GM03348 (cell line): Measurements from ENCODE around the gene EFNA3.
"Not testable (repeated sequence)": the region's sequence is repeated elsewhere in the genome, so short reads cannot be mapped to it uniquely, and the experiment has no call there.

ENCODE experiments used
- DNase-seq: peaks from one replicate; pipeline ENCODE4 v3.0.0; 2012; ENCODE audit warnings: low spot score

The EFNA3 gene

GRCh38 chr1:155110826-155111225, 32.2 kb downstream of the EFNA3 start:
- no peak for DNase-seq

GRCh38 chr1:155113450-155113980, 34.9 kb downstream of the EFNA3 start:
- no peak for DNase-seq

- no peak for DNase-seq
These were observed 37.6 kb downstream of the EFNA3 start for GRCh38 chr1:155116113-155116764.

- no peak for DNase-seq
These were observed 39.0 kb downstream of the EFNA3 start for GRCh38 chr1:155117610-155118009.

- not testable (repeated sequence) for DNase-seq
These were observed 39.5 kb downstream of the EFNA3 start for GRCh38 chr1:155118090-155118489.

GRCh38 chr1:155120253-155120652, 41.6 kb downstream of the EFNA3 start:
- DNase-seq = no peak

- no peak for DNase-seq
These were observed 42.6 kb downstream of the EFNA3 start for GRCh38 chr1:155121249-155121648.

GRCh38 chr1:155122308-155122707, 43.7 kb downstream of the EFNA3 start:
- DNase-seq = no peak

- DNase-seq = no peak
These were observed 45.2 kb downstream of the EFNA3 start for GRCh38 chr1:155123801-155124200.

GRCh38 chr1:155124503-155125463, 46.1 kb downstream of the EFNA3 start:
- DNase-seq = no peak

GRCh38 chr1:155125511-155125945, 46.9 kb downstream of the EFNA3 start:
- no peak for DNase-seq

GRCh38 chr1:155125946-155126555, 47.4 kb downstream of the EFNA3 start:
- peak; percentile 46 for DNase-seq

GRCh38 chr1:155126556-155127104, 48.0 kb downstream of the EFNA3 start:
- no peak for DNase-seq

GRCh38 chr1:155127105-155127966, 48.7 kb downstream of the EFNA3 start, which contains the start of gene EFNA1:
TSS of gene EFNA1 (plus strand) at chr1:155127876. CDS start at chr1:155127978, 102 bp downstream.
- DNase-seq = peak; percentile 70

GRCh38 chr1:155127967-155128754, 49.5 kb downstream of the EFNA3 start:
- no peak for DNase-seq

GRCh38 chr1:155128755-155129473, 50.3 kb downstream of the EFNA3 start:
- DNase-seq = no peak

- no peak for DNase-seq
These were observed 51.8 kb downstream of the EFNA3 start for GRCh38 chr1:155130272-155131006.

- no peak for DNase-seq
These were observed 52.6 kb downstream of the EFNA3 start for GRCh38 chr1:155131285-155131684.

- DNase-seq = no peak
These were observed 53.2 kb downstream of the EFNA3 start for GRCh38 chr1:155131856-155132255.
